K562 (cell line): ENCODE data around the gene ARID3B. TPM values are rescaled to one million over a fixed set of nuclear protein-coding genes. Genes with fewer than 3 reads are reported as not detected.

Source experiments
- ADNP ChIP-seq: fragments of 200-800 bp; sonication (Bioruptor generic); IDR thresholded peaks from 2 replicates; pipeline ENCODE4 v1.6.1; 2016; ENCODE audit warnings: missing genetic modification characterization, missing compliant biosample characterization
- BCLAF1 ChIP-seq, 2 experiments: fragments of 450-650 bp in 1 of 2; IDR thresholded peaks; 2 replicates each; pipeline ENCODE4 v1.6.1; 2011 to 2017; ENCODE audit warnings: low read depth in 2 of 2, antibody characterized with exemption in 1 of 2, borderline replicate concordance in 1 of 2, low read length in 1 of 2, mild to moderate bottlenecking in 1 of 2, mixed read lengths in 1 of 2; ENCODE audit not compliant: control insufficient read depth in 1 of 2
- CHD4 ChIP-seq: fragments of 200-600 bp; sonication (generic); IDR thresholded peaks from 3 replicates; pipeline ENCODE4 v1.6.1; 2012; ENCODE audit warnings: low read depth, mild to moderate bottlenecking, mixed read lengths, low read length, inconsistent platforms; ENCODE audit not compliant: insufficient read depth, insufficient replicate concordance, poor library complexity, severe bottlenecking
- E2F5 ChIP-seq: sonication (generic); formaldehyde crosslinking; IDR thresholded peaks from 2 replicates; pipeline ENCODE4 v1.8.0; 2022; ENCODE audit warnings: mild to moderate bottlenecking, missing genetic modification reagents
- ESRRA ChIP-seq: fragments of 450-650 bp; IDR thresholded peaks from 2 replicates; pipeline ENCODE4 v1.6.1; 2014; ENCODE audit warnings: low read depth, mild to moderate bottlenecking, moderate library complexity, borderline replicate concordance
- ESRRB ChIP-seq: fragments of 250-450 bp; sonication (Bioruptor Pico); IDR thresholded peaks from 2 replicates; pipeline ENCODE4 v1.5.0; 2020; ENCODE audit warnings: mild to moderate bottlenecking, moderate library complexity, borderline replicate concordance
- HDAC2 ChIP-seq: fragments of 450-650 bp; IDR thresholded peaks from 2 replicates; pipeline ENCODE4 v1.6.1; 2016; ENCODE audit warnings: mild to moderate bottlenecking
- KLF6 ChIP-seq: fragments of 250-450 bp; sonication (Bioruptor Pico); IDR thresholded peaks from 2 replicates; pipeline ENCODE4 v1.4.0; 2020; ENCODE audit warnings: mild to moderate bottlenecking, moderate library complexity, borderline replicate concordance
- MTA1 ChIP-seq: fragments of 450-650 bp; IDR thresholded peaks from 2 replicates; pipeline ENCODE4 v1.6.1; 2017; ENCODE audit warnings: borderline replicate concordance
- MTA2 ChIP-seq: fragments of 450-650 bp; IDR thresholded peaks from 2 replicates; pipeline ENCODE4 v1.6.1; 2016; ENCODE audit warnings: low read depth
- MTA3 ChIP-seq: fragments of 450-650 bp; formaldehyde crosslinking; IDR thresholded peaks from 2 replicates; pipeline ENCODE4 v1.6.1; 2017; ENCODE audit warnings: mild to moderate bottlenecking, borderline replicate concordance
- MYC ChIP-seq, 2 experiments: fragments of 250-450 bp in 1 of 2; sonication (Bioruptor Pico) in 1 of 2; IDR thresholded peaks; 2 replicates each; pipeline versions ENCODE4 v1.5.1 to v1.6.1; 2012 to 2021; ENCODE audit warnings: low read depth in 2 of 2, borderline replicate concordance in 1 of 2, improper control_type of control experiment in 1 of 2, low read length in 1 of 2, mild to moderate bottlenecking in 1 of 2, moderate library complexity in 1 of 2
- PRMT5 ChIP-seq: sonication (generic); formaldehyde crosslinking; IDR thresholded peaks from 2 replicates; pipeline ENCODE4 v1.5.0; 2020; ENCODE audit warnings: missing genetic modification reagents
- SAFB2 ChIP-seq: fragments of 200-400 bp; formaldehyde crosslinking; IDR thresholded peaks from 2 replicates; pipeline ENCODE4 v1.6.1; 2018; ENCODE audit warnings: borderline replicate concordance, low read length, low read depth, moderate library complexity; ENCODE audit not compliant: severe bottlenecking
- SMAD4 ChIP-seq: fragments of 250-450 bp; sonication (Bioruptor Pico); conservative IDR thresholded peaks from 2 replicates; pipeline ENCODE4 v1.8.0; 2021; ENCODE audit warnings: inconsistent platforms, mild to moderate bottlenecking, moderate library complexity
- TCF15 ChIP-seq: fragments of 250-450 bp; sonication (Bioruptor Pico); IDR thresholded peaks from 2 replicates; pipeline ENCODE4 v1.8.0; 2022; ENCODE audit warnings: moderate library complexity, mild to moderate bottlenecking, inconsistent platforms
- VEZF1 ChIP-seq: fragments of 200-800 bp; sonication (Bioruptor generic); IDR thresholded peaks from 2 replicates; pipeline ENCODE4 v1.6.1; 2017; ENCODE audit warnings: missing genetic modification characterization, missing compliant biosample characterization
- YY1 ChIP-seq, 3 experiments: IDR thresholded peaks; 2 replicates each; pipeline ENCODE4 v1.6.1; 2011; ENCODE audit warnings: low read length in 2 of 3, mild to moderate bottlenecking in 2 of 3, moderate library complexity in 2 of 3, borderline replicate concordance in 1 of 3, control low read depth in 1 of 3, low read depth in 1 of 3; ENCODE audit not compliant: insufficient read depth in 3 of 3, insufficient replicate concordance in 2 of 3, control insufficient read depth in 1 of 3, insufficient read length in 1 of 3; ENCODE audit errors: extremely low read depth in 1 of 3
- ZNF232 ChIP-seq: sonication (generic); formaldehyde crosslinking; IDR thresholded peaks from 2 replicates; pipeline ENCODE4 v1.8.0; 2022; ENCODE audit warnings: mild to moderate bottlenecking, missing genetic modification reagents
- polyA plus RNA-seq, 8 experiments: library from polyadenylated mRNA; depleted of rRNA in 4 of 8; stranded (reverse) in 5 of 8; unstranded in 3 of 8; fragments of >200 nt; fragmentation: Nextera tagmentation in 2 of 8; fragmentation: Illumina TruSeq in 1 of 8; extraction: Ambion mirVana in 2 of 8; extraction: Trizol in 1 of 8; gene quantifications; 2 replicates each; pipeline versions ENCODE4 v1.2.1 to v1.2.3, GENCODE V29; 2011 to 2014; ENCODE audit warnings: inconsistent platforms in 1 of 8, missing spikeins in 1 of 8
- total RNA-seq, 7 experiments: library from RNA; depleted of rRNA in 6 of 7; stranded (reverse); fragments of >200 nt in 6 of 7; fragmentation: Illumina TruSeq in 2 of 7; extraction: Trizol in 2 of 7; gene quantifications; 2 replicates each; pipeline versions ENCODE4 v1.2.1 to v1.2.3, GENCODE V29; 2011 to 2021; ENCODE audit warnings: low replicate concordance in 1 of 7

Gene ARID3B
- total and polyA plus RNA-seq, 9 of the 15 experiments (the other 6 are each of a cell fraction or from before 2014, with no cell fraction given) = 0.32 to 15.1 (median 7.1) TPM

- 0 out of 4 replicates have a peak, but pooled peaks of 1 of the 2 experiments have one; percentile 52 for TF ChIP-seq BCLAF1 (IDR thresholded peaks at IDR 0.05; ENCODE audit: borderline replicate concordance in 1 of 2, control insufficient read depth in 1 of 2, low read depth in 2 of 2, low read length in 1 of 2)
- TF ChIP-seq KLF6 (CRISPR knock-in tag) = no peak
- peak; percentile 77; the same call in 1 of the 2 replicates for TF ChIP-seq VEZF1 (CRISPR knock-in tag)
- TF ChIP-seq ESRRA = 0 out of 2 replicates have a peak, but pooled peaks have one; percentile 10
- TF ChIP-seq ESRRB (CRISPR knock-in tag) = no peak
- no peak for TF ChIP-seq ZNF232 (CRISPR knock-in tag)
- no peak for TF ChIP-seq SAFB2
- TF ChIP-seq PRMT5 (CRISPR knock-in tag) = no peak
- no peak for TF ChIP-seq TCF15 (CRISPR knock-in tag)
- TF ChIP-seq MTA2 = no peak
- TF ChIP-seq MYC (IDR thresholded peaks at IDR 0.05; ENCODE audit: low read depth, low read length) = no peak; the same call in 1 of the 2 replicates
- TF ChIP-seq MYC (CRISPR knock-in tag; IDR thresholded peaks at IDR 0.05; ENCODE audit: borderline replicate concordance, low read depth) = peak; percentile 77; the same call in 1 of the 2 replicates
- TF ChIP-seq CHD4 = peak; percentile 88
- no peak for TF ChIP-seq E2F5
- peak; percentile 75 for TF ChIP-seq SMAD4 (CRISPR knock-in tag)
- peak; percentile 67 for TF ChIP-seq MTA3
- TF ChIP-seq MTA1 = peak; percentile 68; the same call in 1 of the 2 replicates
- TF ChIP-seq YY1 (IDR thresholded peaks at IDR 0.05; ENCODE audit: borderline replicate concordance in 1 of 3, control insufficient read depth in 1 of 3, extremely low read depth in 1 of 3, insufficient read depth in 3 of 3, insufficient read length in 1 of 3, insufficient replicate concordance in 2 of 3, low read depth in 1 of 3, low read length in 2 of 3) = no peak
- TF ChIP-seq HDAC2 = peak; percentile 98
- TF ChIP-seq ADNP (tag) = no peak; the same call in 1 of the 2 replicates
Measured at GRCh38 chr15:74614744-74615507, 73.9 kb downstream of the ARID3B start (continued).
